GM23338 (cell line): Measurements from ENCODE around the gene SLF2. TPM values are rescaled to one million over a fixed set of nuclear protein-coding genes. Genes with fewer than 3 reads are reported as not detected.

ENCODE experiments used
- ATAC-seq: fragments of 200-7000 bp; cut with Tn5 transposase; 3 replicates; pipeline ENCODE4 v1.9.1; 2020
- DNase-seq: peaks from one replicate; pipeline ENCODE4 v3.0.0-alpha.2; 2015; ENCODE audit warnings: low spot score
- H2AFZ ChIP-seq: fragments of 200-600 bp; sonication (generic); 2 replicates; pipeline ENCODE4 v1.8.0; 2016; ENCODE audit warnings: antibody characterized with exemption, mild to moderate bottlenecking, moderate library complexity
- H3F3A ChIP-seq: fragments of 200-600 bp; sonication (generic); replicated peaks from 2 replicates; pipeline ENCODE4 v1.8.0; 2017; ENCODE audit warnings: antibody characterized with exemption, mixed run types, low read depth
- H3K27ac ChIP-seq: fragments of 200-600 bp; sonication (generic); 2 replicates; pipeline ENCODE4 v1.6.1; 2016; ENCODE audit warnings: low read depth
- H3K27me3 ChIP-seq: fragments of 200-600 bp; sonication (generic); 2 replicates; pipeline ENCODE4 v1.8.0; 2016; ENCODE audit warnings: mild to moderate bottlenecking, mixed run types, moderate library complexity; ENCODE audit not compliant: insufficient read depth
- H3K36me3 ChIP-seq: fragments of 200-600 bp; sonication (generic); 2 replicates; pipeline ENCODE4 v1.8.0; 2016; ENCODE audit warnings: mild to moderate bottlenecking; ENCODE audit not compliant: insufficient read depth
- H3K4me1 ChIP-seq: fragments of 200-600 bp; sonication (generic); 2 replicates; pipeline ENCODE4 v1.8.0; 2016; ENCODE audit warnings: mild to moderate bottlenecking, moderate library complexity; ENCODE audit not compliant: insufficient read depth
- H3K4me2 ChIP-seq: fragments of 200-600 bp; sonication (generic); 2 replicates; pipeline ENCODE4 v1.7.1; 2017; ENCODE audit warnings: mixed run types
- H3K4me3 ChIP-seq: fragments of 200-600 bp; sonication (generic); 2 replicates; pipeline ENCODE4 v1.6.1; 2016; ENCODE audit warnings: mixed run types
- H3K79me2 ChIP-seq: fragments of 200-600 bp; sonication (generic); replicated peaks from 2 replicates; pipeline ENCODE4 v1.8.0; 2017; ENCODE audit warnings: mild to moderate bottlenecking; ENCODE audit not compliant: insufficient read depth
- H3K9me2 ChIP-seq: fragments of 200-600 bp; sonication (generic); 2 replicates; pipeline ENCODE4 v1.8.0; 2017; ENCODE audit not compliant: insufficient read depth
- H4K20me1 ChIP-seq: fragments of 200-600 bp; sonication (generic); replicated peaks from 2 replicates; pipeline ENCODE4 v1.8.0; 2017; ENCODE audit warnings: mild to moderate bottlenecking; ENCODE audit not compliant: insufficient read depth
- H3K27ac Mint-ChIP-seq: 2 replicates; pipeline ENCODE4 v1.8.0; 2020; ENCODE audit warnings: inconsistent platforms, mild to moderate bottlenecking, moderate library complexity, mixed read lengths
- H3K27me3 Mint-ChIP-seq: 3 replicates; pipeline ENCODE4 v1.8.0; 2022; ENCODE audit warnings: low read depth, mild to moderate bottlenecking, moderate library complexity, mixed read lengths, inconsistent platforms; ENCODE audit not compliant: insufficient read depth, poor library complexity
- H3K36me3 Mint-ChIP-seq: 3 replicates; pipeline ENCODE4 v1.8.0; 2021; ENCODE audit warnings: low read depth, mild to moderate bottlenecking, inconsistent platforms, moderate library complexity, mixed read lengths
- H3K4me1 Mint-ChIP-seq: 3 replicates; pipeline ENCODE4 v1.8.0; 2020; ENCODE audit warnings: mild to moderate bottlenecking, inconsistent platforms, mixed read lengths
- H3K4me3 Mint-ChIP-seq: 3 replicates; pipeline ENCODE4 v1.8.0; 2021; ENCODE audit warnings: moderate library complexity, mild to moderate bottlenecking, inconsistent platforms, mixed read lengths
- H3K9me3 Mint-ChIP-seq: 3 replicates; pipeline ENCODE4 v1.8.0; 2020; ENCODE audit warnings: moderate library complexity, mild to moderate bottlenecking, inconsistent platforms, mixed read lengths
- CREB1 ChIP-seq: fragments of 250-450 bp; sonication (Bioruptor Pico); IDR thresholded peaks from 2 replicates; pipeline ENCODE4 v1.5.0; 2020; ENCODE audit warnings: low read depth, mild to moderate bottlenecking, moderate library complexity
- CTCF ChIP-seq, 2 experiments: fragments of 200-600 bp in 1 of 2; sonication (generic) in 1 of 2; conservative IDR thresholded peaks; 2 replicates each; pipeline versions ENCODE4 v1.5.1 to v1.6.1; 2016 to 2017; ENCODE audit warnings: antibody characterized with exemption in 2 of 2, low read depth in 2 of 2, mild to moderate bottlenecking in 2 of 2, moderate library complexity in 1 of 2
- EZH2 ChIP-seq: fragments of 200-600 bp; sonication (generic); IDR thresholded peaks from one replicate; pipeline ENCODE4 v1.8.0; 2017; ENCODE audit warnings: antibody characterized with exemption, mild to moderate bottlenecking, low read depth; ENCODE audit not compliant: unreplicated experiment
- JUNB ChIP-seq: IDR thresholded peaks from one replicate; pipeline ENCODE4 v1.6.1; 2016; ENCODE audit warnings: antibody characterized with exemption; ENCODE audit not compliant: unreplicated experiment
- NANOG ChIP-seq: IDR thresholded peaks from 2 replicates; pipeline ENCODE4 v1.6.1; 2016; ENCODE audit warnings: antibody characterized with exemption, borderline replicate concordance
- POLR2AphosphoS5 ChIP-seq: IDR thresholded peaks from 2 replicates; pipeline ENCODE4 v1.6.1; 2016; ENCODE audit warnings: antibody characterized with exemption, low read depth
- STAT1 ChIP-seq: IDR thresholded peaks from one replicate; pipeline ENCODE4 v1.6.1; 2016; ENCODE audit warnings: antibody characterized with exemption; ENCODE audit not compliant: unreplicated experiment
- ZNF114 ChIP-seq: fragments of 250-450 bp; sonication (Bioruptor Pico); IDR thresholded peaks from 2 replicates; pipeline ENCODE4 v1.5.0; 2020; ENCODE audit warnings: mild to moderate bottlenecking, moderate library complexity
- ZNF331 ChIP-seq: fragments of 250-450 bp; sonication (Bioruptor Pico); IDR thresholded peaks from 2 replicates; pipeline ENCODE4 v1.5.0; 2020; ENCODE audit warnings: low read depth, mild to moderate bottlenecking, moderate library complexity
- polyA plus RNA-seq: library from polyadenylated mRNA; unstranded; fragments of >200 nt; fragmentation: Nextera tagmentation; extraction: Ambion mirVana; gene quantifications from 2 replicates; pipeline ENCODE4 v1.2.1, GENCODE V29; 2016
- total RNA-seq: library from RNA; depleted of rRNA; stranded (reverse); fragments of >200 nt; shearing (Covaris generic); gene quantifications from 2 replicates; pipeline ENCODE4 v1.2.3, GENCODE V29; 2014
- TF ChIP-seq, protein P1 (sequence below): IDR thresholded peaks from one replicate; pipeline ENCODE4 v1.6.1; 2018; ENCODE audit warnings: antibody characterized with exemption; ENCODE audit not compliant: unreplicated experiment

The SLF2 gene
- total and polyA plus RNA-seq, 2 experiments from 2014 or later = 13.6 to 22.1 TPM

DNA sequence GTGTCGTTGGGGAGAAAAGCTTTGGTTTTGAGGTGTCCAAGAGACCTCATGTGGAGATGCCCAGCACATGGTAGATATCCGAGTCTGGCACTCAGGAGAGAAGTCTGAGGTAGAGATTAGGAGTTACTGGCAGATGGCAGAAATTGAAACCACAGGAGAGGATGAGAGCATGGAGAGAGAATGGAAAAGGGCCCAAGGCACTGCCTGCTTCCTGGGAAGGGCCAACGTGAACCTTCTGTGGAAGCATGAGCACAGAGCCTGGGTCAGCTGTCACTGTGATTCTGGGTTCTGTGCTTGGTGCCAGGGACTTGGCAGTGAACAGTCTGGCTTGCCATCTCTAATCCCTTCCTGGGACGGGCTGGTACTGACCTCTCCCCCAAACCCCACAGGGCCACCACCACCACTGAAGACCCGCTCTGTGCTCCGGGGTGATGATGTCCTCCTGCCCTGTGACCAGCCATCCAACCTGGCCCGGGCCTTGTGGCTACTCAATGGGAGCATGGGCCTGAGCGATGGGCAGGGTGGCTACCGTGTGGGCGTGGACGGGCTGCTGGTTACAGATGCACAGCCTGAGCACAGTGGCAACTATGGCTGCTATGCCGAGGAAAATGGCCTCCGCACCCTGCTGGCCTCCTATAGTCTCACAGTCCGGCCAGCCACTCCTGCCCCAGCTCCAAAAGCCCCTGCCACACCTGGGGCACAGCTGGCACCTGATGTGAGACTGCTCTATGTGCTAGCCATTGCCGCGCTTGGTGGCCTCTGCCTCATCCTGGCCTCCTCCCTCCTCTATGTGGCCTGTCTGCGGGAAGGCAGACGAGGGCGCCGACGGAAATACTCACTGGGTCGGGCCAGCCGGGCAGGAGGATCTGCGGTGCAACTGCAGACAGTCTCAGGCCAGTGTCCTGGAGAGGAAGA is 70.4 kb downstream of the SLF2 start:
- no peaks in the 10 kb centered on the region for H3K36me3 ChIP-seq
- no peak overlapping the region for H3K4me2 ChIP-seq
- H3F3A ChIP-seq = peaks cover 7% of the 10 kb centered on the region; the same call in 1 of the 2 replicates
- H3K4me1 ChIP-seq = no peaks in the 10 kb centered on the region
- H2AFZ ChIP-seq = no peak overlapping the region
- no peaks in the 10 kb centered on the region for H3K27me3 ChIP-seq
- no peak overlapping the region; the same call in 2 of the 3 replicates for H3K4me3 Mint-ChIP-seq
- H3K27ac Mint-ChIP-seq = no peak overlapping the region
- peaks cover 20% of the 10 kb centered on the region for H3K79me2 ChIP-seq
- H3K27ac ChIP-seq = no peak overlapping the region
- H4K20me1 ChIP-seq = peaks cover 10% of the 10 kb centered on the region; the same call in 1 of the 2 replicates
- H3K4me3 ChIP-seq = no peak overlapping the region
- H3K9me2 ChIP-seq = no peaks in the 10 kb centered on the region
- ATAC-seq = no peak
- no peak for DNase-seq
- TF ChIP-seq CTCF (conservative IDR thresholded peaks at IDR 0.05; ENCODE audit: low read depth in 2 of 2) = no peak
- TF ChIP-seq, protein P1, sequence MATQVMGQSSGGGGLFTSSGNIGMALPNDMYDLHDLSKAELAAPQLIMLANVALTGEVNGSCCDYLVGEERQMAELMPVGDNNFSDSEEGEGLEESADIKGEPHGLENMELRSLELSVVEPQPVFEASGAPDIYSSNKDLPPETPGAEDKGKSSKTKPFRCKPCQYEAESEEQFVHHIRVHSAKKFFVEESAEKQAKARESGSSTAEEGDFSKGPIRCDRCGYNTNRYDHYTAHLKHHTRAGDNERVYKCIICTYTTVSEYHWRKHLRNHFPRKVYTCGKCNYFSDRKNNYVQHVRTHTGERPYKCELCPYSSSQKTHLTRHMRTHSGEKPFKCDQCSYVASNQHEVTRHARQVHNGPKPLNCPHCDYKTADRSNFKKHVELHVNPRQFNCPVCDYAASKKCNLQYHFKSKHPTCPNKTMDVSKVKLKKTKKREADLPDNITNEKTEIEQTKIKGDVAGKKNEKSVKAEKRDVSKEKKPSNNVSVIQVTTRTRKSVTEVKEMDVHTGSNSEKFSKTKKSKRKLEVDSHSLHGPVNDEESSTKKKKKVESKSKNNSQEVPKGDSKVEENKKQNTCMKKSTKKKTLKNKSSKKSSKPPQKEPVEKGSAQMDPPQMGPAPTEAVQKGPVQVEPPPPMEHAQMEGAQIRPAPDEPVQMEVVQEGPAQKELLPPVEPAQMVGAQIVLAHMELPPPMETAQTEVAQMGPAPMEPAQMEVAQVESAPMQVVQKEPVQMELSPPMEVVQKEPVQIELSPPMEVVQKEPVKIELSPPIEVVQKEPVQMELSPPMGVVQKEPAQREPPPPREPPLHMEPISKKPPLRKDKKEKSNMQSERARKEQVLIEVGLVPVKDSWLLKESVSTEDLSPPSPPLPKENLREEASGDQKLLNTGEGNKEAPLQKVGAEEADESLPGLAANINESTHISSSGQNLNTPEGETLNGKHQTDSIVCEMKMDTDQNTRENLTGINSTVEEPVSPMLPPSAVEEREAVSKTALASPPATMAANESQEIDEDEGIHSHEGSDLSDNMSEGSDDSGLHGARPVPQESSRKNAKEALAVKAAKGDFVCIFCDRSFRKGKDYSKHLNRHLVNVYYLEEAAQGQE = no peak
- TF ChIP-seq CREB1 (CRISPR knock-in tag) = no peak
- no peak for TF ChIP-seq NANOG
- TF ChIP-seq ZNF114 = no peak
- no peak for TF ChIP-seq STAT1
- TF ChIP-seq POLR2AphosphoS5 = no peak
- TF ChIP-seq EZH2 = no peak
- TF ChIP-seq ZNF331 = no peak
- no peak for TF ChIP-seq JUNB
- H3K9me3 Mint-ChIP-seq = peaks cover 2% of the 10 kb centered on the region; the same call in 1 of the 3 replicates
- H3K27me3 Mint-ChIP-seq = peaks cover 19% of the 10 kb centered on the region
- peaks cover 11% of the 10 kb centered on the region for H3K36me3 Mint-ChIP-seq
- peaks cover 12% of the 10 kb centered on the region for H3K4me1 Mint-ChIP-seq
